Stimulated activated CD4-positive, alpha-beta T cell treated with anti-CD3 and anti-CD28 coated beads, Interleukin-1b, Interleukin-23, amount 100 ng/mL, for 48 hours (primary cell): ENCODE results near the gene MIER3.

ENCODE experiments used
- DNase-seq: peaks from one replicate; pipeline ENCODE4 v3.0.0-alpha.2; 2020

MIER3 gene

GRCh38 chr5:56959326-56959725, 7.4 kb upstream of the MIER3 start:
- DNase-seq: no peak

GRCh38 chr5:56958595-56958994, 6.7 kb upstream of the MIER3 start:
- DNase-seq: no peak

- DNase-seq: no peak
Observed at GRCh38 chr5:56954262-56954661, 2.3 kb upstream of the MIER3 start.

- DNase-seq: peak; percentile 2
Observed at GRCh38 chr5:56951126-56951945, 587 bp downstream of the MIER3 start.

- peak; percentile 53 for DNase-seq
Observed at GRCh38 chr5:56950626-56951125, 1.2 kb downstream of the MIER3 start.

GRCh38 chr5:56947052-56947451, 4.9 kb downstream of the MIER3 start:
- DNase-seq: no peak

- no peak for DNase-seq
Observed at GRCh38 chr5:56941981-56942380, 9.9 kb downstream of the MIER3 start.

GRCh38 chr5:56938858-56939257, 13.1 kb downstream of the MIER3 start:
- no peak for DNase-seq

DNA sequence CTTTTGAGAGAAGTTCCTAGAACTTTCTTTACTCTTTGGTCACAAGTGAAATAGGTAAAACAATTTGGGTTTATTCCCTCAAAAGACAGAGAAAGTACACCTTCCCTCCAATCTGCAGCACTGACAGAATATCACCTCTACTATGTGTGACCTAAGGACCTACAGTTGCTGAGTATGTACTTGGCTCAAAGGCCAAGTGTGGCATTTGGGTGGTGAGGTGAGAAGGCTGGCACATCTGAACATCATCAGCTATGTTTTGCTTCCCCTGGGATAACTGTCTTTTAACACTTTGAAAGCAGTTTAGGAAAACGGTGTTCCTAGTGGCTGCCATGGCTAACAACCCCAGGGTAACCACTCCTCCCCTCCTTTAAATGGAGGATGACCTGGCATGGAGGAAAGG, 17.6 kb downstream of the MIER3 start:
- DNase-seq: no peak

GRCh38 chr5:56922922-56923321, 29.0 kb downstream of the MIER3 start:
- no peak for DNase-seq

DNA sequence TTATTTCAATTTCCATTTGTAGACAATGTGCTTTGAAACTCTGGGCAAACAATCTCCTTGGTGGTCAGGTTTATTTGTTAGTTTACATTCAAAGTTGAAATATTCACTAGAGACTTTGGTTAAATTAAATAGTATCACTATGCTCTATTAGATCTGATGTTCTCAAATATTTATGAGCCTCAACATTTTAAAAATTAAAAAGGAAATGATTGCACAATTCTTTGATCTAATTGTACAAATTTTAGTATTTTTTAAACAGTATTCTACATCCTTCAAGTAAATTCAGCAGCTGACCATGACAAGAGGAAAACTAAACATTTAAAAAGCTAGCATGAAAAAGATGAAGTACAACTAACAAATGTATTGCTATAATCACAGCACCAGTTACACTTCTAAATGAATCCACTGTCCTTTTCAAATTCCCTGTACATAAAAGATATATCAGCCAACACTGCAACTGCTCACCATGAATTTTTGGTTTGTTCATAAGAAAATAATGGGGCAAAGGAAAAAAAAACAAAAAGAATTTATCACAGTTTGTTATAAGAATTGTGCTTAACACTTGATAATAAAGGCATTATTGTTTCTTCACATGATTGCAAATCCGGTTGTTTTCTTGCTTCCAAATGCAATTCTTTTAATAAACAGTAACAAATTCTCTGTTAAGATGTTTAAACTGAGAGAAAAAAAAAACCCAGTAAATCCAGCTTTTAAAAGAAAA, 31.8 kb downstream of the MIER3 start:
- no peak for DNase-seq

- DNase-seq: no peak
Observed at GRCh38 chr5:56918054-56918453, 33.9 kb downstream of the MIER3 start.

DNA sequence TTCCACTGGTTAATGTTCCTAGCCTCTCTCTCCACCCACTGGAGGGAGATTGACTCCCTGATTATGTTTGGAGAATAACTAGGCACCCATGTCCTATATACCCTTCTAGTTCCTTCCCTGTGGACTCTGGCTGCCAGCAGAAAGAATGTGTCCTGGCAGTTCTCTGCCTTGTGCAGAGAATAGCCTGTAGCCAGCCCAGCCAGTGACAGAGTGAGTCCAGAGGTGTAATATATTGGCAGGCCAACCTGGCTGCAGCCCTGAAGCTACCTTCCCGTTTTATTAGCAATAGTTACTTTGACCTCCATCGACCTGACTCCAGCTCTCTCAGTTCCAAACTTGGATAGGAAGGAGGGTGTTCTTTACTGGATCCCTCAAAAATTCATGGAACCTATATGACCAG, 34.4 kb downstream of the MIER3 start:
- no peak for DNase-seq

DNA sequence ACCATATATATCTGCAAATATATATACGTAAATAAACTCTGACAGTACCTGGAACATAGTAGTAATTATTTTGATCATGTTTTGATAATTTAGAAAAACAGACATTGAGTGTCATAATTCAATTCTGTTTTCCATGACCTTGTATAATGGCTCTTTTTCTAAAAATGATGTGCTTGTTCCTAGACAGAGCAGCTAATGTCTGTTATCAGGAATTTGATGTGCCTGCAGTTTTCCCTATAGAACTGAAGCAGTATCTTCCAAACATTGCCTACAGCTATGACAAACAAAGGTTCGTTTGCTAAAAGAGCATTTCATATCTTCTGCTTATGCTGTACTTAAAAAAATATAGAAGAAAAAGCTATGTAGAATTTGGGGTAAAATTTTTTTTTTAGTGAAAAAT, 37.2 kb downstream of the MIER3 start:
- DNase-seq: no peak

GRCh38 chr5:56913766-56914165, 38.2 kb downstream of the MIER3 start:
- DNase-seq: no peak

- no peak for DNase-seq
Observed at GRCh38 chr5:56910210-56910965, 41.5 kb downstream of the MIER3 start.

GRCh38 chr5:56909294-56910209, 42.4 kb downstream of the MIER3 start, which contains the start of gene SETD9:
SETD9 (plus strand) TSS chr5:56909596; CDS start chr5:56909646, 50 bp downstream.
- DNase-seq: peak; percentile 94

GRCh38 chr5:56908942-56909293, 43.0 kb downstream of the MIER3 start:
- no peak for DNase-seq

DNA sequence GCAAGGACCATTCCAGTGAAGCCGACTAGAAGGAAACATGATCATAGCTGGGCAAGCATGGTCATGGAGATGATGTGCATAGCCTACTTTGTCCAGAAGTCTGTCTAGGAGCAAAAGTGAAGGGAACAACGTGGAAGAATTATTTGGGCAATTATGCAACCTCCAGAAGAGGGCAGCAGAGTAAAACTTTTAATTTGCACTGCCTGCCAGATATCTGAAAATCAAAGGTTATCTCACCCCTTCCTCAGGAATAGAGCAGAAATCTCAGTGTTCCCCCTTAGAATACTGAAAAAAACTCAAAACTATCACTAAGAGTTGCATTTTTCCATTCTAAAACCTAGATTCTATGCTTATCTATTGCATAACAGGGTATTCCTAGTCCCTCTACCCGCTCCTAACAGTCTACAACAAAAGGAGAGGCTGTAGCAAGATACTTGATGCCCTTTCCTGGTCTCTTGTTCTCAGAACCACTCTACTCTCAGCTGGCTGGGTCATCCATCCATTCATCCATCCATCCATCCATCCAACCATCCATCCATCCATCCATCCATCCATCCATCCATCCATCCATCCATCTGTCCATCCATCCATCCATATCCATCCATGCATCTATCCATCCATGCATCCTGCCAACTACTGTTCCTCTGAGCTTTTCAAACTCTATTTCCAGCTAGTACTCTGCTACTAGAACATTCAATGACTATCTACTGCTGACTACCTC, 50.9 kb downstream of the MIER3 start:
- DNase-seq: no peak

GRCh38 chr5:56900395-56900794, 51.5 kb downstream of the MIER3 start:
- DNase-seq: no peak

GRCh38 chr5:56898213-56898612, 53.7 kb downstream of the MIER3 start:
- no peak for DNase-seq

DNA sequence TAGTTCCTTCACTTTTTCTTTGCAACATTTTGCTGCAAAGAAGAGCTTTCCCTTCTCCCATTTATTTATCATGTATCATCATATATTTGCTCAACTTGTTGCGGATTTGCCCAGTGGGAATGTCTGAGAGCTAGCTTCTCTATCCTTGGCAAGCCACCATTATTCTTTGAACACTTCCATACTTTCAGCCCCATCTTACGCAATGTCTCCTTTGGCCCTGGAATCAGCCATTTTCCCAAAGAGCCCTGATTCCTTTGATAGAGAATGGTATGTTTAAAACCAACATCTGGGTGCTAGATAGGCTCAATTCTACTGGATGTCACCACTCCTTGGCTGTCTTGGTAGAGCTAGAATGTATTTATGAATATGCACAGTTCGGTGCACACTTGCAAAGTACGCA, 55.2 kb downstream of the MIER3 start:
- DNase-seq: no peak
